Cardiac septum (tissue), 1 donor: ENCODE measurements around the gene CTNNBL1. TPM values are rescaled to one million over a fixed set of nuclear protein-coding genes. Genes with fewer than 3 reads are reported as not detected.

ENCODE experiments used
- DNase-seq: peaks from one replicate; pipeline ENCODE4 v3.0.0-alpha.2; 2020; ENCODE audit warnings: low spot score
- intact Hi-C: fragments of 100-400 bp; cut with DNase I; formaldehyde crosslinking; loops from one replicate; pipeline ENCODE4 v1.14.0; 2022
- total RNA-seq: library from RNA; stranded (reverse); fragmentation: NEBNext Ultra II Directional; extraction: Animal tissue kit (Norgen Biotek cat#: 25700); gene quantifications from one replicate; pipeline ENCODE4 v1.2.1, GENCODE V29; 2021
- donor health status: DM: no; HTN: no; CAD: no.

The CTNNBL1 gene
- total RNA-seq, 1 donor from 2014 or later: 42.1 TPM

GRCh38 chr20:37863289-37863688 is 169.5 kb downstream of the CTNNBL1 start:
- intact Hi-C loops: no loop called here

DNA sequence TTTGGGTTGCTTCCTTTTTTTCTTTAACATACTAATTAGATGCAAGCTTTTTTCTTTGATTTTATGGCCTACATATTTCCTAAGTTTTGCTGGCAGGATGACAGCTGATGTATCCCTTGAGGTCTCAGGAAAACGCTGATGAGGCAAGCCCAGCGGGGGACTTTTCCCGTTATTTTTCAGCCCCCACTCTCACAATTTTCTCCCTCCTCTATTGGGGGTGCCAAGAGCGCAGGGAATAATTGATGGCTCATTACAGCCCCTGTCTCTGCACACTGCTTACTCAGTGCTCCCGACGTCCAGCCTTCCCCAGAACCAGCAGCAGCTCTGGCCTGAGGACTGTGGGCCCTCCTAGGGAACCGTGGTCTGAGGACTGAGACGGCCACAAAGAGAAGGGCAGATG is 170.5 kb downstream of the CTNNBL1 start:
- DNase-seq: no peak
- intact Hi-C loops: no loop called here

More at GRCh38 chr20:37863289-37863688, 169.5 kb downstream of the CTNNBL1 start:
- no peak for DNase-seq

- intact Hi-C loops: no loop called here
- no peak for DNase-seq
Measured at GRCh38 chr20:37866051-37866450, 172.2 kb downstream of the CTNNBL1 start.

DNA sequence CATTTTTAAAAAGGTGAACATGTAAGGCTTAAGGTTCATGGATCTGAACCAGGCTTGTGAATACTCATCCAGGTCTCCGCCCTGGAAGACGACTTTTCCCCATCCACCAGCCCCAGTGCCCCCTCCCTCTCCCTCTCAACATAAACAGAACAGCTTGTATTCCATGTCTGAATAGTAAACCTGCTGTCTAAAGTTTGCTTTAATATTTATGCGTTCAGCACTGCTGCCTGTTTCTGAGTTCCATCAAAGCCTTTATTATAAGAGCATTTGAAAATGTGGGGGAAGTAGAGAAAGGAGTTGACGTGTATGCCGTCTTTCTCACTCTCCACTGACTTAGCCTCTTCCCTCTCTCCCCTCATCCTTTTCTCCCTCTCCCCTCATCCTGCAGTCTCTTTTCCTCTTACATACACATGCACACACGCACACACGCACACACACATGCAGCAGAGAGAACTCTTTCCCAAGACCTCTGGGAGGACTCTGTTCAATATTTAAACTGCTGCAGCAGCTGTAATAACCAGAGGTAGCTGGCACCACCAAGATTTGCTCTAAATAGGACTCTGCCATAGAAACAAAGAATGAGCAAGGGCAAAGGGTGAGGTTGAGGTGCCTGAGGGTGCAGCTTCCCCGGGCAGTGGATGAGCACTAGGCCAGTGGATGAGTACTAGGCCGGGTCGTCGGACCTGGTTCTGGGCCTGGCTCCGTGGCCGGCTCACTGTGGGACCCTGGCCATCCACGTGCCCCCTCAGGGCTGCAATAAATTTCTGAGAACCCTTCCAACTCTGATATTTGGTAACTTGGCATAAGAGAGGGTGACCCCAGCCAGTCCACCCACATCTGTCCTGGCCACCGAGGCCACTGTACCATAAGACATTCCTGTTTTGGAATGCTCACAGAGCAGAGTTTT is 173.7 kb downstream of the CTNNBL1 start:
- DNase-seq: no peak
- intact Hi-C loops: no loop called here

DNA sequence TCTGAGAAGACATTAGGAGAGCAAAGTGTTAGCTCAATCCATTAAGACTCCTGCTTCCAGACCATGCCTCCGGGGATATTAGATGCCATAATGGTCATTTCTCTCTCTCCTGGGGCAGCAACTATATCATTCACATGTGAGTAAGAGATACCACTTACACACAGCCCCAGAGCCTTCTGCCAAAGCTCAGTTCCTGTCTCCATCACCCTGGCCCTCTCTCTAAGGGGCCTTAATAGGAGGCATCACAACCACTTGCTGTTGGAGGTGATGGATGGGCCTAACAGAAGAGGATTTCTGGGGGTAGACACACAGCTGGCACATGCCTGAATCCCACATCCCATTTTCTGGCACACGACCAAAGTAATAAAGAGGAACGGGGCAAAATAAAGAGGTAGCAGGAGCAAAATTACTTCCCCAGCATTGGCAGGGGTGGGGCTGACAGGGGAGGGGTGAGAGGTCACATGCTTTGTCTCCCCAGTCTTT is 175.1 kb downstream of the CTNNBL1 start:
- DNase-seq: no peak
- intact Hi-C loops: no loop called here

GRCh38 chr20:37869334-37869861 is 175.6 kb downstream of the CTNNBL1 start:
- DNase-seq: no peak
- intact Hi-C loops: no loop called here

DNA sequence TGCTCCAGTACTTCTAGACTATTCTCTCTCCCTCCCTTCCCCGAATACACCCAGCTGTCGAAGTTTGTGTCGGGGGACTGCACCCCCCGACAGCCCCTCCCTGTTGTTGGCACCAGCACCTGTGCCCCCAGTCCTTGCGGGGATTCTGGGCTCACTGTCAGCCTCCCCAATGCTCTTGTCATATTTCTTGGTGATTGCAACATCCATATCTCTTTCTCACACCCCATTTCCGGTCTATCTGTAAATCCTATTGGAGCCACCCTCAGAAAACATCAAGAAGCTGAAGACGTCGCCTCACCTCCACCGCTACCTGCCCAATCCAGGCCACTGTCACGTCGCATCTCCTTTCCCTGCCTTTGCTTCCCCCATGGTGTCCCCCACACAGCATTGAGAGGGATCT is 176.5 kb downstream of the CTNNBL1 start:
- intact Hi-C loops: no loop called here
- no peak for DNase-seq

- no peak for DNase-seq
- intact Hi-C loops: no loop called here
Measured at GRCh38 chr20:37871751-37872150, 177.9 kb downstream of the CTNNBL1 start.

GRCh38 chr20:37872161-37872560 is 178.3 kb downstream of the CTNNBL1 start:
- intact Hi-C loops: no loop called here
- no peak for DNase-seq

GRCh38 chr20:37873884-37874283 is 180.1 kb downstream of the CTNNBL1 start:
- DNase-seq: no peak
- intact Hi-C loops: no loop called here

DNA sequence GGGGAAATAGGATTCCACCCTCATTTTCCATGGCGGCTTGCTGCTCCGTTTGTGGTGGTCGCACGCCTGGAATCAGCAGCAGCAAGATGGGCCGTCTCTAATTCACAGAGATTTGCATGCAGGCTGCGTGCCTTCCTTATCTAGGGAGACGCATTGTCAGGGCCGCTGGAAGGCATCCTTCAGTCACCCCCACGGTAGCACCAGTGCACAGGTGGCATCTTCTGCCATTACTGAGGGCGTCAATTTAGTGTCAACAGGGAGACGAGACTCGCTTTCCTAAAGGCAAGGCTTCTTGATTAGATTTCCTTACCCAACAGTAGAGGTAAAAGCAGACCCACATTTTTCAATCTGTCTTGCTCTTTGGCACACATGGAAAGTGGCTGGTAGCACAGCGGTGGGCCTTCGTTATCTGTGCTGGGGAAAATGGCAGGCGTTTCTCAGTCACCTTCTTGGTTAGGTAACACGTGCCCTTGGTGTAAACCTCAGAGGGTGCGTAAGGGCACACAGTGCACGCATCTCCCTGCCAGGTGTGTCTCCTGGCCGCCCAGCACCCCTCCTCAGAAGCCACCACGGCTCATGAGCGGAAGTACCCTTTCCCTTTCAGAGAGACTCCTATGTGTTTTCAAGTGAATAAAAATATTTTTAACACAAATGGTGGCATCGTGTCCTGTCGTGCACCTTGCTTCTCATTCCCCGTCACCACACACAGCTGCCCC is 181.8 kb downstream of the CTNNBL1 start:
- intact Hi-C loops: no loop called here
- DNase-seq: no peak

GRCh38 chr20:37876863-37877262 is 183.0 kb downstream of the CTNNBL1 start:
- no peak for DNase-seq
- intact Hi-C loops: no loop called here

DNA sequence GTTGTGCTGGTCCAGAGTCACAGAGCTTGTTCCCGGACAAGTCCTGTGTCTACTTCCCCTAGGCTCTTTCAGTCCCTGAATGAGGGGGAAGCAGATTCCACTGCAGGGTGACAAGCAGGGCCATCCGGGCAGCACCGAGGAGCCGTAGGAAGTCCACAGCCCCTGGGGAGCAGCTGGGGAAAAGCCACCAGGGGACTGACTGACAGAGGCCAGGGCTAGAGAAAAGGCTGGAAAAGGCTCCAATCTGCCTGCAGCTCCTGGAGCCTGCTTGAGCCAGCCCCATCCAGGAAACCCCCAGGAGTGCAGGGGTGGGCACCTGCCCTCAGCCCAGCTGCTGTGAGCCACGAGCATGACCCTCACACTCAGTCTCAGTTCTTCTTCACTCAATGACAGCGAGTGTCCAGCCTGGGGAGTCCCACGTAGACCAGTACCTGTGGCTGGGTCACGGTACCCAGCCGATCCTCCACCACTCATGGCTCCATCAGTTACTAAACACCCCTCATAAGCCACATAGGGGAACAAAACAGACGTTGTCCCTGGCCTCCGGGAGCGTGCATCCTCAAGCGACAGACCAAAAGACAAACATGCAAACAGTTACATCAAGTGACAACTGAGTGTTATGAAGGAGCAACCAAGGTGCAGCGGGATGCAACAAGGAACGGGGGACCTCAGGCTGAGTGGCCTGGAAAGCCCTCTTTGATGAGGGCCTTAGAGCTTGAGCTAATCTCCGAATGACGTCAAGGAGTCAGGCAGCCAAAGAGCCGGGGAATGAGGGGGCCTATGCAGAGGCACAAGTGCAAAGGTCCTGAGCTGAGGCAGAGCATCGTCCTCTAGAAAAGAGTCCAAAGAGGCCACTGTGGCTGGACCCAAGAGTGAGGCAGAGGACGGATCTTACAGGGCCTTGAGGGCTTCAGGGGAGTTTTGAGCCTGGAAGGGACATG is 184.3 kb downstream of the CTNNBL1 start:
- intact Hi-C loops: no loop called here
- no peak for DNase-seq

- no peak for DNase-seq
- intact Hi-C loops: no loop called here
Measured at GRCh38 chr20:37878835-37879599, 185.2 kb downstream of the CTNNBL1 start.

- DNase-seq: no peak
- intact Hi-C loops: loop anchor here (5.0 kb wide), 1 partner anchor 112 kb away; no protein-coding TSS in a partner anchor
Measured at GRCh38 chr20:37879843-37880242, 186.0 kb downstream of the CTNNBL1 start.

DNA sequence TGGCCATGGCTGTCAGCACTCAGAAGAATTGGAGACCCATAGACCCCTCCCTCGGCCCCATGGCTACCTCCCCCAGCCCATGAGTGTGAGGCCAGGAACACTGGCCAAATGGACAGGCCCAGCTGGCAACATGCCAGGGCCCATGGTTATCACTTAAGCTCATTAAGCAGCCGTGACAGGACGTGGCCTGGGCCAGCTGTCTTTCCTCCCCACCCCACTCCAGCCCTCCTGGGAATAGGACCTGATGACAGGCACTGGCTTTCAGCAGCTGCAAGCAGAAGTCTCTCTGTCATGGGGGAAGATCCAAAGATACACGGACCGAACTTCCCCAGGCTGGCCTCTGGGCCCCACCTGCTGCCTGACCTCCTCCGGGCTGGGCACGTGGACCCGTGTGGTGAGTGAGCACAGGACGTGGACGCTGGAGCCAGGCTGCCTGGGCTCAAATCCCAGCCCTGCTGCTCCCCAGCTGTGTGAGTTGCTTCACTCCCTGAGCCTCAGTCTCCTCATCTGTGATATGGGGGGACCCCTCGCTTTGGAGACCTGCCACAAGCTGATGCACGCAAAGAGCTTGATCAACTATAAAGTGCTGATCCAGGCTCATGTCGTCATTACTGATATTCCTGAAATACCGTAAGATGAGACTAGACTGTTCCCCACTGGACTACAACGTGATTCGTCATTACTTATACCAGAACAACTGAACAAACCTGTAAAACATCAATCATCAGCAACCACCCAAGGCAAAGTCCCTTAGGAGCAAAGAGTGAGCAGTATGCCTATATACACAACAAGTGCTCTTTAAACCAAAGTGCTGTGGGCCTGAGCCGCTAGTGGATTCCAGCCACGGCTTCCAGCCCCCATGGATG is 187.1 kb downstream of the CTNNBL1 start:
- intact Hi-C loops: loop anchor here (5.0 kb wide), 1 partner anchor 111 kb away; no protein-coding TSS in a partner anchor
- DNase-seq: peak; percentile 82

GRCh38 chr20:37881601-37882343 is 187.9 kb downstream of the CTNNBL1 start:
- intact Hi-C loops: loop anchor here (5.0 kb wide), 1 partner anchor 111 kb away; no protein-coding TSS in a partner anchor
- no peak for DNase-seq
